H7 (cell line): Measurements from ENCODE around the gene GFAP. TPM values are rescaled to one million over a fixed set of nuclear protein-coding genes. Genes with fewer than 3 reads are reported as not detected.

Experiments used
- DNase-seq: peaks from one replicate; pipeline ENCODE4 v3.0.0; 2012
- H3K27me3 ChIP-seq: 2 replicates; pipeline ENCODE4 v1.6.0; 2011; ENCODE audit warnings: mild to moderate bottlenecking, low read length; ENCODE audit not compliant: control insufficient read depth, insufficient read depth
- H3K36me3 ChIP-seq: replicated peaks from 2 replicates; pipeline ENCODE4 v1.5.1; 2011; ENCODE audit warnings: low read length; ENCODE audit not compliant: control insufficient read depth, insufficient read depth
- H3K4me3 ChIP-seq: 2 replicates; pipeline ENCODE4 v1.5.1; 2011; ENCODE audit warnings: low read depth, mild to moderate bottlenecking, control low read depth, low read length, moderate library complexity; ENCODE audit not compliant: insufficient read depth
- total RNA-seq: library from RNA; depleted of rRNA; stranded (reverse); fragments of >200 nt; shearing (Covaris generic); gene quantifications from 2 replicates; pipeline ENCODE4 v1.2.3, GENCODE V29; 2014; rRNA removed

GFAP gene
- total RNA-seq, 1 experiment from 2014 or later, result 0.10 TPM

DNA sequence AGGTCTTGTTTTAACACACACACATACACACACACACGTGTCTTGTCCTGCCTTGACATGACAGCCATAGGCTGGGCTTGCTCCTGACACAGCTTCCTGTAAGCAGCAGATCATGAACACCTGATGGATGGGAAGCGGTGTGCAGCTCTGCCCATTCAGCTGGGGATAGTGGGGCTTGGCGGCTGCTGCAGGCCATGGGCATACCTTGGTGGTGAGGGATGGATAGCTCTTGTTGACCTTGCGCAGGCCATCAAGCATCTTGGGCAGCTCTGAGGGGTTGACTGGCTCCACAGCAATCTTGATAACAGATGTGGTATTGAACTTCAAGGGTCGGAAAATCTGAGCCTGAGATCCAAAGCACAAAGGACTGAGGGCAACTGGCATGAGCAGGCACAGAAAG lies 55.6 kb downstream of the GFAP start:
- peaks cover 68% of the 10 kb centered on the region for H3K36me3 ChIP-seq
- no peaks in the 10 kb centered on the region for H3K27me3 ChIP-seq
- no peak for DNase-seq
- no peak overlapping the region for H3K4me3 ChIP-seq

DNA sequence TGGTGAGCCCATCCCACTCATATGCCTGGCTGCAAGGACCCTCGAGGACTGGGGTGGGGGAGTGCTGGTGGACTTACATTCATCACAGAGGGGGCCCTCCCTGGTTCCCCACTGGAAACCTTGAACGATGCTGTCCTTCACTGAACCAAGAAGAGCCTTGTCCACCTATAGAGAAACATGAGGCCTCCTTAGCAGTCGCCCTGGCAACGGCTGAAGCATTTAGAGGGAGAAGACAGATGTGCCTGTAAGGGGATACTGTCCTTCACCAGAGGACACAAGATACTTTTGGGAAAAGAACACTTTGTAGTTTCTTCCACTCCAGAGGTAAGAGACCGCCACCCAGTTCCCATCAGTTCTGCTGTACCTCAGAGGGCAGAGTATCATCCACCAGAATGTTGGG lies 61.1 kb downstream of the GFAP start:
- peaks cover 61% of the 10 kb centered on the region for H3K36me3 ChIP-seq
- no peak overlapping the region for H3K4me3 ChIP-seq
- DNase-seq, result no peak
- H3K27me3 ChIP-seq, result no peaks in the 10 kb centered on the region

Other genes with a start within 250 kb of the GFAP start
- 38.8 and 46.3 TPM in 2 replicates for gene CCDC43, start 225.7 kb downstream of the GFAP start, total RNA-seq
- gene DBF4B, start 206.8 kb downstream of the GFAP start, total RNA-seq, result 21.0 and 30.4 TPM in 2 replicates
- 0.45 and 1.2 TPM in 2 replicates for gene ADAM11, start 156.5 kb downstream of the GFAP start, total RNA-seq
- 23.1 and 32.7 TPM in 2 replicates for gene GJC1, start 85.2 kb downstream of the GFAP start, total RNA-seq
- gene HIGD1B, start 67.6 kb downstream of the GFAP start, total RNA-seq, result not detected in 2 replicates
- 122 and 137 TPM in 2 replicates for gene EFTUD2, start 16.1 kb downstream of the GFAP start, total RNA-seq
- 17.9 and 20.4 TPM in 2 replicates for gene KIF18B, start 32.3 kb upstream of the GFAP start, total RNA-seq
- gene C1QL1, start 52.8 kb upstream of the GFAP start, total RNA-seq, result 12.7 and 17.3 TPM in 2 replicates
- gene DCAKD, start 136.1 kb upstream of the GFAP start, total RNA-seq, result 70.7 and 71.5 TPM in 2 replicates
- gene NMT1, start 145.8 kb upstream of the GFAP start, total RNA-seq, result 111 and 115 TPM in 2 replicates
- gene PLCD3, start 217.0 kb upstream of the GFAP start, total RNA-seq, result 24.1 and 28.6 TPM in 2 replicates
- 1.5 and 6.0 TPM in 2 replicates for gene ACBD4, start 220.2 kb upstream of the GFAP start, total RNA-seq
- 4.1 and 4.6 TPM in 2 replicates for gene HEXIM1, start 233.0 kb upstream of the GFAP start, total RNA-seq
- gene HEXIM2, start 246.4 kb upstream of the GFAP start, total RNA-seq, result 11.5 and 11.9 TPM in 2 replicates